Brain pericyte (primary cell): ENCODE measurements around the gene RFTN1.

Source experiments
- DNase-seq: peaks from one replicate; pipeline ENCODE4 v3.0.0-alpha.2; 2012; ENCODE audit warnings: low read depth, low spot score

The RFTN1 gene

DNA sequence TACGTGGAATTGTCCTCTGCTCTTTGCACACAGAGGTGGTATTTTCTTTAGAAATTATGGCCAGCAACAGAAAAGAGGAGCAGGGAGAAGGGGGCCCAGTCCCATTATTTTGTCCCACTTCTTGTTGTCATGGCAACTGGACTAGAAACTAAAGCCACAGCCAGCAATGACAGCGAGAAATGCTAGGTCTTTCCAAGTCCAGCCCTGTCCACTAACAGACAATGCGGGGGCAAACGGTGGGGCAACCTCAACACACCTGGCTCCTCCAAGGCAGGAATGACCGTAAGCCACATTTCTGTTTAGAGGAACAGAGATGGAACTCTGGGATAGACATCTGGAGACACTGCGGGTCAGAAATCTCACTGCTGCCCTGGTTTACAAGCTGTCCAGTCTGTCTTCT is 107.3 kb downstream of the RFTN1 start:
- no peak for DNase-seq

GRCh38 chr3:16404349-16404895 is 109.1 kb downstream of the RFTN1 start:
- no peak for DNase-seq

DNA sequence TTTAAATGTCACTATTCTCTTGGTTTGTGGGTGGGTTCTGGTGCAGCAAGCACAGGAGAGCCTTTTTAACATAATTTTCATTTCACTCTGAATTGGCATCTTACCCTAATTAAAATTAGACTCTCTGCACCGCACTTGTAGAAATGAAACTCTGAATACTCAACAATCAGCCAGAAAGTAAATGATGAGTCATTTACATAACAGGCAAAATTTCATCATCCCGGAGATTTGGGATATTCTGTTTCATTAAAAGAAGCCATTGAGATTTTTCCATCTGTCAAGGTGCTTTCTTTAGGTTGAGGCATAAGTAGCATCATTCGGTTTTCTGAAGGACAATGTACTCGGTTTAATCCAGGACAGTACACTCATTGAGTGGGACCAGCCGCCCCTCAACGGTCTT is 111.0 kb downstream of the RFTN1 start:
- no peak for DNase-seq

GRCh38 chr3:16401273-16401672 is 112.2 kb downstream of the RFTN1 start:
- no peak for DNase-seq

- DNase-seq: no peak
Measured at GRCh38 chr3:16400106-16400931, 113.2 kb downstream of the RFTN1 start.

DNA sequence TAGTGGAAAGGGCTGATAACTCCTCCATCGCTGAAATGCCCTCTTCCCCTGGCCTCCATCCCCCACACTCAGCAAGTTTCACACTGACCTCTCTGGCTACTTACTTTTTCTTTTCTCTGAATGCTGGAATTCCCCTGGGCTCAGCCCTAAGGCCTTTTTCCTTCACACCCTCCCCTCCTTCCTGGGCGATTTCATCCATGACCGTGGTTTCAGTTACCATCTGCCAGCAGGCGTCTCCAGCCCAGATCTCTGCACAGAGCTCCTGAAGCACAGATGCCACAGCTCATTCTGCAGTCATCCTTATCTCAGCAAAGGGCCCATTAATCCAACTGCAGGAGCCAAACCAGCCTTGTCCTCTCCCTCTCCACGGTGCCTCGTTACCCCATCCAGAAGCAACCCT is 114.0 kb downstream of the RFTN1 start:
- DNase-seq: no peak

DNA sequence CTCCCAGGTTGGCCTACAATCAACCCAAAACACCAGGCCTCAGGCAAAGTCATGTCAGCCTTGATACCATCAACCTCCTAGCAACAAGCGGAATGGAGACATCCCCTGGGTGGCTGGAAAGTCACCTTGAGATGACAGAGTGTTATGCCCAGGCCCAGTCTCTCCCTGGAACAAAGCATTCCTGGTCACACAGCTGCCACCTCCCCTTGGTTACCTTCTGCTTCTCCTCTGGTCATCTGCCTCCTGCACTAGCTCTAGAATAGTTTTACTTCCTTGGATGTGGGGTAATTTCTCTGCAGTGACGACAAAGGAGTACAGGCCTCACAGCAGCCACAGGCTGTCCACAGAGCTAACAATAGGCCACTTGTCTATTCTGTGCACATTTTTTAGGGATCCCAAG is 114.9 kb downstream of the RFTN1 start:
- no peak for DNase-seq

DNA sequence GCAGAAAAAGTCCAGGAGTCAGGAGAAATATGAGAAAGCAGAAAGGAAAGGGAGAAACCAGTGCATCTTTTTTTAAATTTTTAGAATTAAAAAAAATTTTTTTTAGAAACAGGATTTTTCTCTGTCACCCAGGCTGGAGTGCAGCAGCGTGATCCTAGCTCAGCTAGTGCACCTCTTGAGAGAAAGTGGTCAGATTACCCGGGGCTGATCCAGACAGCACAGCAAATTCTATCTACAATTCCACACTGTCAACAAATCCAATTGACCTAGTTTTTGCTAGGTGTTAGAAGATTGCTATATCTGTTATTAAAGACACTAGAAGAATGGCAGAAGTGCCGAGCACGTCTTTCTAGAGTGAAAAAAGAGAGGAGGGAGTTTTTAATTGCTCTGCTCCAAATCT is 117.3 kb downstream of the RFTN1 start:
- DNase-seq: no peak

DNA sequence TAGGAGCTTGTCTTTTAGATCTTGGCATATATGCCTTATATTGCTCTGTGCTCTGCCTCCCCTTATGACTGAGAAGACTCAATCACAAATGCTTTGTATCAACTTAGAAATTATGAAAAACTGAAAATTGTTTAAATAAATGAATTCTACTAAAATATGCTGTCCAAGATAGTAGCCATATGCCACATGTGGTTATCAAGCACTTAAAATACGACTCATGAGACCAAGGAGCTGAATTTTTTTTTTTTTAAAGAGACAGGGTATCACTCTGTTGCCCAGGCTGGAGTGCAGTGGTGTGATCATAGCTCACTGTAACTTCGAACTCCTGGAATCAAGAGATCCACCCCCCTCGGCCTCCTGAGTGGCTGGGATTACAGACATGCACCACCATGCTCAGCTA is 118.3 kb downstream of the RFTN1 start:
- DNase-seq: no peak

DNA sequence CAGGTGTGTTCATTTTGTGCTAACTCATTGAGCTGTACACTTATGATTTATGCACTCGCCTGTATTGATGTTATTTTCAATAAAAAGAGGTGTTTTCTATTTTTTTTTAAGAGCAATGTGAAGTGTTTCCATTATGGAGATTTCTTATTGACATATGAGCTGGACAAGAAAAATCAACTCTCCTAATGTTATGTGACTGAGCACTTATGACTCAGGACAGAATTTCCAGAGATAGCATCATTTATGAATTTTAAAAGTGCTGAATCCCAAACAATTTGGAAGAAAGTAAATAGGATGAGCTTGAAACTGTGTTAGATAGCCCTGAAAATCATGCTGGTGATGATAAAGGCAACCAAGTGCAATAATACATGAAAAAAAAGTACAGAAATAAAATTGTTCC is 118.9 kb downstream of the RFTN1 start:
- no peak for DNase-seq

DNA sequence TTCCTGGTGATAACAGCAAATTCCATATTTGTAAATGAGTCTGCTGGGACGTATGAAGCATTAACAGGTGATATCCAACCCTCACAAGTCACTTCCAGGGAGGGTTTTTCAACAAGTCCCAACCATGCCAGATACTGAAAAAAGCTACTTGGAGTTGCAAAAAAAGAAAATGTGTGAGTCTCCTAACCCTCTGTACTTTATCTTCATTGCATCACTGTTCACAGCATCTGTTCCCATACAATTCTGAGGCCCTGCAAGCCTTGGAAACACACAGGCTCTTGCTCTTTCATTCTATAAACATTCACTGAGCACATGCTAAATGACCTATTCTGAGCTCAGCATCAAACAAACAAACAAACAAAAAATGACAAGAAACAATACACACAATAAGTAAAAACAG is 120.8 kb downstream of the RFTN1 start:
- no peak for DNase-seq

GRCh38 chr3:16392065-16392464 is 121.4 kb downstream of the RFTN1 start:
- DNase-seq: no peak

DNA sequence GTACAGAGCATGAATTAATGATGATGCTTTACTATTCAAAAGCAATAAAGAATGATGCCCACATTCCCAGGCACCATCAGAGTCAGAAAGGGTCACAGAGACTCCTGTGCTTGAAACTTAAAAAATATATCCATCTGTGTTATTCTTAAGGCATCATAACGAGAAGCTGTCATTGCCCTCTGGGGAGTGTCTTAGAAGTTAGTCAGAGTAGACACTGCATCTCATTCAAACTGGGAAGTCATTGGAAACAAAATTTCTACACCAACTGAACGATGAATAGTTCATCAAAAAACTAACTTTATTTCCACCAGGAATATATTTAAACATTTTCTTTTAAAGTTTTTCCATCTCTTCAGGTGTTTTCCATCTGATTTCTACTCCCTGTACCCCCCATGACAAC is 122.9 kb downstream of the RFTN1 start:
- DNase-seq: no peak

DNA sequence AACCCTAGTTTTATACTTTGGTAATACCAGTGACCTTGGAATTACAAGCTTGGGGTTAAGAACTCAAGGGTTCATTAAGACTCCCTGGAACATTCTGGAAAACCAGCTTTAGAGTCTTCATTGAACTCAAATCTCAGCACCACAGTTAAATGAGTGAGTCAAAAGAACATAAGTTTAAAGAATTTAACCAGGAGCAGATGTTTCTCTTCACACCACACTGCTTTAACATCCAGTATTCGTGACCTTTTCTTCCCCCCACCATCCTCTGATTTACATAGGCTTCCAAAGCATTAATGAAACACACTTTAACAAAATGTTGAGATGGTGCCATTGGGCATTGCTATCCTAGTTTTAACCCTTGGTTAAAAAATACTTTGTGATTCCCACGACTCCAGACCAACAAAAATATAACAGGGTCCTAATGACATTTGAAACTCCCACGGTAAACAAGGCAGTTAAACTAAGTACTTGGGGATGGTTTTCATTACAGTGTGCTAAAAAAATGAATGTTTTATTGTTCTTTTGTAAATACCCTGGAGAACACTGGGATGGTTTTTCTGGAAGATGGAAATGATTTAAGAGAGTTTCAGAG is 124.6 kb downstream of the RFTN1 start:
- peak; percentile 33 for DNase-seq

GRCh38 chr3:16386561-16386960 is 126.9 kb downstream of the RFTN1 start:
- no peak for DNase-seq

DNA sequence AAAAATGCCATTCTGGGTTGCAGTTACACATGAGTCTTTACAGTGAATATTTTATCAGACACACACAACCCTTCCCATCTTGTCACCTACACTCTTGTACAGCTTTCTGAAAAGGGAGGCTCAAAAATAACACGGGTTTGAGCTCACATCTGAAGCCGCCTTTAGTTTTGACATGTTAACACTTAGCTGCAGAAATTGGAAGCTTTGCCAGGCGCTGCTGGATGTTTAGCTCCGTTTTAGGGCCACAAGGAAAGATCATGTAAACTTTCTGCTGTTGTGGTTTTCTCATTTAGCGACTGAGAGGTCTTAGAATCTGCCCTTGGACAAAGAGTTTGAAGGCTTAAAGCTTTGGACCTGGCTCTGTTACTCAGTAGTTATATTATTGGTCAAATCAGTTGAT is 128.3 kb downstream of the RFTN1 start:
- no peak for DNase-seq

DNA sequence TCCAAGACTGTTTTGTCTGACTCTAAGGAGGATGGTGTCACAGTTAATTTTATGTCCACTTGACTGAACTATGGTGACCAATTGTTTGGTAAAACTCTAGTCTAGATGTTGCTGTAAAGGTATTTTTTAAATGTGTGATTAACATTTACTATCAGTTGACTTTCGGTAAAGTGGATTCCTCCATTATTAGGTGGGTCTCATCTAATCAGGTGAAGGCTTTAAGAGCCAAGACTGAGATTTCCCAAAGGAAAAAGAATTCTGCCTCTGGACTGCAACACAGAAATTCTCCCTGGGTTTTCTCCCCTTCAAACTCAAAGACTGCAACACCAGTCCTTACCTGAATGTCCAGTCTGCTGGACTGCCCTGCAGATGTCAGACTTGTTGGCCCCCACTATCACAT is 129.6 kb downstream of the RFTN1 start:
- DNase-seq: no peak

DNA sequence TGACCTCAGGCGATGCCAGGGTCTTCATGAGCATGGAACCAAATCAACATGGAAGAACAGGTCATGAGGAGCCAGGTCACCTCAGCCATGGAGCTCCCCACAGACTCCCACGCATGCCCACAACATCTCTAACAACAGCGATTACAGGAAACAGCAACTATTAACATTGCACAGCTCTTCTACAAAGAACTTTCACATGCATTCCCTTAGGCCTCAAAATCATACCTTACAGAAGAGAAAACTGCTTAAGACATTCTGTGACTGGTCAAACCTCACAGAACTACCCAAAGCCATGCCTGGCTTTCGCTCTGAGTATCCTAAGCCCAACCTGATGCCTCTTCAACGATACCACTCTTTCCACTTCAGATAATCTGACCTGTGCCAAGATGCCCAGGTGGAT is 130.7 kb downstream of the RFTN1 start:
- DNase-seq: no peak

- no peak for DNase-seq
Measured at GRCh38 chr3:16381426-16381825, 132.1 kb downstream of the RFTN1 start.

DNA sequence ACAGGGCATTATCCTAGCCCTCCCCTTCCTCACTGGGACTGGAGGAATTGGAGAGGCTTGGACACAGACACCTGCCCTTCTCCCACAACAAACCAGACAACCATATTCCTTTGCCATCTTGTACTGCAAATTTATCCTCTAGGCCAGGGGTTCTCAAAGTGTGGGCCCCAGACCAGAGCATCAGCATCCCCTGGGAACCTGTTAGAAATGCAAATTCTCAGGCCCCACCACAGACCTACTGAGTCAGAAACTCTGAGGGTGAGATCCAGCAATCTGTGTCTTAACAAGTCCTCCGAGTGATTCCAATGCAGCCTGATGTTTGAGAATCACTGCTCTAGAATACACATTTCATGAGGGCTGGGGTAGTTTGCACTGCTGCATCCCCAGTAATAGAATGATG is 133.1 kb downstream of the RFTN1 start:
- no peak for DNase-seq

- DNase-seq: no peak
Measured at GRCh38 chr3:16379838-16380237, 133.7 kb downstream of the RFTN1 start.

DNA sequence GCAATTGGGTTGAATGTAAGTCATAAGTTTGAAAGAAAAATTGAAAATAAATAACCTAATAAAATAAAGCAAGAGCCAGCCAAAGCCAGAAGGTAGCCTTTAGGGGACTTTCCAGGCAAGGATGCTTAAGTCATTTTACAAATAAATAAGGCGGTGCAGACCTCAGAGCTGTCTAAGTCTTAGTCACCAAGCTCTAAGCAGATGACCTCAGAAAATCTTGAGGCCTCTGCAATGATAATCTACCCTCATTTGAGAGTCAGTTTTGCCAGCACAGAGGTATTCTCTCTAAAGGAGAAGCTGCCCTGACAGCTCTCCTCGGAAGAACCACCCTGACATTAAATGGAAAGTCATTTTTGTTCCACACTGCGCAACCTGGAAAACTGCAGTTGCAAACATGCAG is 134.6 kb downstream of the RFTN1 start:
- no peak for DNase-seq

- no peak for DNase-seq
Measured at GRCh38 chr3:16378415-16378814, 135.1 kb downstream of the RFTN1 start.
